MCF 10A (cell line): Measurements from ENCODE around the gene OLA1. TPM values are rescaled to one million over a fixed set of nuclear protein-coding genes. Genes with fewer than 3 reads are reported as not detected.

ENCODE experiments used
- BruUV-seq: library from RNA; stranded (reverse); fragments of 400-500 nt; replicated peaks from 2 replicates; lab custom pipeline; 2021; lab: Mats Ljungman, UMichigan
- CTCF ChIA-PET: fragments of 300-600 bp; sonication (Branson Sonifier 250); formaldehyde crosslinking; extraction: SDS; loops from one replicate; lab custom pipeline; 2021; ENCODE audit warnings: antibody characterized with exemption, inconsistent platforms; lab: Yijun Ruan, JAX
- POLR2A ChIA-PET: fragments of 300-600, 350-650 bp; sonication (Branson Sonifier 250); formaldehyde crosslinking; extraction: SDS; loops from one replicate; lab custom pipeline; 2020; ENCODE audit warnings: antibody characterized with exemption, inconsistent platforms; lab: Yijun Ruan, JAX
- DNase-seq: peaks from one replicate; pipeline ENCODE4 v3.0.0-alpha.2; 2018; ENCODE audit not compliant: unreplicated experiment
- H3K27ac Mint-ChIP-seq: one replicate; pipeline ENCODE4 v1.8.0; 2022; ENCODE audit warnings: mild to moderate bottlenecking, low read depth, mixed read lengths; ENCODE audit not compliant: unreplicated experiment
- H3K27me3 Mint-ChIP-seq: one replicate; pipeline ENCODE4 v1.8.0; 2022; ENCODE audit warnings: mixed read lengths; ENCODE audit not compliant: insufficient read depth, unreplicated experiment
- H3K36me3 Mint-ChIP-seq: one replicate; pipeline ENCODE4 v1.8.0; 2022; ENCODE audit warnings: mild to moderate bottlenecking, moderate library complexity, mixed read lengths; ENCODE audit not compliant: insufficient read depth, unreplicated experiment
- H3K4me1 Mint-ChIP-seq: one replicate; pipeline ENCODE4 v1.8.0; 2022; ENCODE audit warnings: mixed read lengths; ENCODE audit not compliant: insufficient read depth, unreplicated experiment
- H3K4me3 Mint-ChIP-seq: one replicate; pipeline ENCODE4 v1.8.0; 2022; ENCODE audit warnings: mild to moderate bottlenecking, moderate library complexity, mixed read lengths; ENCODE audit not compliant: unreplicated experiment
- H3K9me3 Mint-ChIP-seq: one replicate; pipeline ENCODE4 v1.8.0; 2022; ENCODE audit warnings: mixed read lengths; ENCODE audit not compliant: unreplicated experiment
- intact Hi-C: fragments of 100-400 bp; cut with micrococcal nuclease; formaldehyde crosslinking; loops from 2 replicates; pipeline ENCODE4 v1.14.1; 2022
- total RNA-seq: library from RNA; stranded (reverse); gene quantifications from 2 replicates; pipeline ENCODE4 v1.2.3, GENCODE V29; 2022
- TF ChIP-seq, protein P1 (sequence below): fragments of 200-600 bp; IDR thresholded peaks from one replicate; pipeline ENCODE4 v1.8.0; 2022; ENCODE audit warnings: antibody characterized with exemption, mild to moderate bottlenecking; ENCODE audit not compliant: unreplicated experiment

Gene OLA1
- total RNA-seq, 1 experiment from 2014 or later = 224 TPM

DNA sequence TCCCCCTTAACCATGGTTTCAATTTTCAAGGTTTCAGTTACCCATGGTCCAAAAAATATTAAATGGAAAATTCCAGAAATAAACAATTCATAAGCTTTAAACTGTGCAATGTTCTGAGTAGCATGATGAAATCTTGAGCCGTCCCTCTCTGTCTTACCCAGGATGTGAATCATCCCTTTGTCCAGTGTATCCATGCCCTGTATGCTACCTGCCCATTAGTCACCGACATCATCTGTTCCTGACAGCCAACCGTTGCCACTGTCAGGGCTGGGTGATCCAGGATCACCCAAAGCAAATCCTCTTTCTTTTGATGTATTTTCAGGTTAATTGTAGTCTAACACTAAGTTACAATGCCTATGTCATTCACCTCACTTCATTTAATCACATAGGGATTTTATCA lies 15.7 kb upstream of the OLA1 start:
- intact Hi-C loops = loop anchor here (2.0 kb wide), 1 partner anchor 15 kb away; the partner anchor contains the start of gene OLA1
- CTCF ChIA-PET = interaction anchor here (1.9 kb wide), 1 partner anchor 13 kb away, joined by 5 read pairs; no protein-coding TSS in a partner anchor
- peak overlapping the region; percentile 95 for H3K27ac Mint-ChIP-seq

DNA sequence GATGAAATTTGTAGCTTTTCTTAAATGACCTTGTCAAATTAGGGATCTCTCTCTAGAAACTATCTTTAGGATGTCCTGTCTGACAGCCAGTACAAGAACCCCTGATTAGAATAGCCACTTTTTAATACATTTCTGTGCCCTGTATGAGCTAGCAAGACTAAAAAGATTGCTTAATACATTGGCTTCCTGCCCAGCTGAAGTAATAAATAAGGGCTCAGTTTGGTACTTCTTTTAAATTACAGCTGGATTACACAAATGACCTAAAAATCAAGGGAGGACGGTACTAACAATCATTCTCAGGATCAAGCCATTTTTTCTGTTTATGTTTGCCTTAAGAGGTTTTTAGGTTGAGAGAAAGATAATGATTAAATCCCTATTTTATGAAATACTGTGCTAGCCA lies 11.6 kb upstream of the OLA1 start:
- CTCF ChIA-PET = interaction anchor here (0.6 kb wide), 2 partner anchors 107 to 312 kb away, joined by 3 to 6 read pairs; no protein-coding TSS in a partner anchor

More for the DNA sequence above, 15.7 kb upstream of the OLA1 start:
- Mint-ChIP-seq H3K4me1 (peaks cover 7% of the 10 kb centered on the region), H3K36me3 (no peaks in the 10 kb centered on the region), H3K9me3 (no peaks in the 10 kb centered on the region), H3K27me3 (no peaks in the 10 kb centered on the region), H3K4me3 (peak overlapping the region; percentile 46)
- peak; percentile 96 for DNase-seq
- POLR2A ChIA-PET = interaction anchor here (0.5 to 3.0 kb wide), 9 partner anchors 13 to 889 kb away, joined by 3 to 17 read pairs (median 3); partner anchors contain the start of gene OLA1
- BruUV-seq = no TSS peak
- TF ChIP-seq, protein P1, sequence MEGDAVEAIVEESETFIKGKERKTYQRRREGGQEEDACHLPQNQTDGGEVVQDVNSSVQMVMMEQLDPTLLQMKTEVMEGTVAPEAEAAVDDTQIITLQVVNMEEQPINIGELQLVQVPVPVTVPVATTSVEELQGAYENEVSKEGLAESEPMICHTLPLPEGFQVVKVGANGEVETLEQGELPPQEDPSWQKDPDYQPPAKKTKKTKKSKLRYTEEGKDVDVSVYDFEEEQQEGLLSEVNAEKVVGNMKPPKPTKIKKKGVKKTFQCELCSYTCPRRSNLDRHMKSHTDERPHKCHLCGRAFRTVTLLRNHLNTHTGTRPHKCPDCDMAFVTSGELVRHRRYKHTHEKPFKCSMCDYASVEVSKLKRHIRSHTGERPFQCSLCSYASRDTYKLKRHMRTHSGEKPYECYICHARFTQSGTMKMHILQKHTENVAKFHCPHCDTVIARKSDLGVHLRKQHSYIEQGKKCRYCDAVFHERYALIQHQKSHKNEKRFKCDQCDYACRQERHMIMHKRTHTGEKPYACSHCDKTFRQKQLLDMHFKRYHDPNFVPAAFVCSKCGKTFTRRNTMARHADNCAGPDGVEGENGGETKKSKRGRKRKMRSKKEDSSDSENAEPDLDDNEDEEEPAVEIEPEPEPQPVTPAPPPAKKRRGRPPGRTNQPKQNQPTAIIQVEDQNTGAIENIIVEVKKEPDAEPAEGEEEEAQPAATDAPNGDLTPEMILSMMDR = no peak

DNA sequence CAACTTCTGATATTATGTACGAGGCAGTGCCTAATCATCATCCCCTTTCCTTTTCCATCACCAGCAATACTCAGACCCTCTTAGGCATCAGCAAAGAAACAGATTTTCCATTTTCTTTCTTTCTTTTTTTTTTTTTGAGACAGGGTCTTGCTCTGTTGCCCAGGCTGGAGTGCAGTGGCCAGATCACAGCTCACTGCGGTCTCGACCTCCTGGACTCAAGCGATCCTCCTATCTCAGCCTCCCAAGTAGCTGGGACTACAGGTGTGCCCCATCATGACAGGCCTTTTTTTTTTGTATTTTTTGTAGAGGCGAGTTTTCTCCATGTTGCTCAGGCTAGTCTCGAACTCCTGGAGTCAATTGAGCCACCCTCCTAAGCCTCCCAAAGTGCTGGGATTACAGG lies 5.9 kb upstream of the OLA1 start:
- ChIA-PET CTCF (no interaction called here), POLR2A (no interaction called here)
- DNase-seq = no peak
- no peak overlapping the region for H3K27ac Mint-ChIP-seq
- H3K9me3 Mint-ChIP-seq = no peaks in the 10 kb centered on the region
- H3K4me3 Mint-ChIP-seq = no peak overlapping the region
- BruUV-seq = no TSS peak
- no peaks in the 10 kb centered on the region for H3K36me3 Mint-ChIP-seq
- intact Hi-C loops = no loop called here
- no peaks in the 10 kb centered on the region for H3K27me3 Mint-ChIP-seq
- no peaks in the 10 kb centered on the region for H3K4me1 Mint-ChIP-seq
- TF ChIP-seq, protein P1 = no peak

More for the DNA sequence above, 11.6 kb upstream of the OLA1 start:
- H3K4me3 Mint-ChIP-seq = no peak overlapping the region
- no peak overlapping the region for H3K27ac Mint-ChIP-seq
- TF ChIP-seq, protein P1 = no peak
- H3K4me1 Mint-ChIP-seq = peaks cover 7% of the 10 kb centered on the region
- H3K36me3 Mint-ChIP-seq = no peaks in the 10 kb centered on the region
- BruUV-seq = no TSS peak
- no peaks in the 10 kb centered on the region for H3K27me3 Mint-ChIP-seq
- no peaks in the 10 kb centered on the region for H3K9me3 Mint-ChIP-seq
- intact Hi-C loops = no loop called here
- POLR2A ChIA-PET = interaction anchor here (2.0 kb wide), 1 partner anchor 11 kb away, joined by 25 read pairs; the partner anchor contains the start of gene OLA1
- peak; percentile 90 for DNase-seq

DNA sequence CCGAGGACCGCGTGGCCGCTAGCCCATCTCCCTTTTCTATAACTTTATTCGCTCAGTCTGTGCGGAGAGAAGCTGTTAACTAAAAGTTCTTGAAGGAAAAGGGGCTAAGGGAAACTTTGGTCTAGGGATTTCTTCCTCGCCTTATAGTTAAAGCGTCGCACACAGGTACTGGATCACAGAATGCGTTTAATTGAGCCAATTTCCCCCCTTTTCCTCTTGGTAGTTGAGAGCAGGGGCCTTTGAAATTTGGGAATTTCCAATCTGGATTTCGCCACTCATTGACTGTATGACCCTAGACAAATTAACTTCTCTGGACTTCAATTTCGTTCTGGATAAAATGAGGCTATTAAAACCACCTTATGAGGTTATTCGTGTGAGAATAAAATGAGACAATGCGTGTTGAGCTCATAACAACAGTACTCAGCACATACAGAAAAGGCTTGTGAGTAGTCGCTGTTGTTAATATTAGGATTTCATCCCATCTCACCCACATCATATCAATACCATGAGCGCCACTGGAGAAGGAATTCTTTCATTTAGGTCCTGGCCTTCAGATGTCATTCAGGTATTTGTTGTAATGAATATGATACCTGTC lies 763 bp upstream of the OLA1 start:
- H3K4me3 Mint-ChIP-seq = peak overlapping the region; percentile 94
- H3K27me3 Mint-ChIP-seq = no peaks in the 10 kb centered on the region
- H3K27ac Mint-ChIP-seq = peak overlapping the region; percentile 94
- ChIA-PET POLR2A (interaction anchor here (0.6 to 6.8 kb wide), 41 partner anchors 8 to 1289 kb away, joined by 3 to 65 read pairs (median 4); no protein-coding TSS in a partner anchor), CTCF (interaction anchor here (1.1 to 1.7 kb wide), 2 partner anchors 92 to 264 kb away, joined by 3 to 4 read pairs; no protein-coding TSS in a partner anchor)
- TF ChIP-seq, protein P1 = no peak
- peaks cover 25% of the 10 kb centered on the region for H3K36me3 Mint-ChIP-seq
- intact Hi-C loops = loop anchor here (2.0 to 10.0 kb wide), 4 partner anchors 16 to 284 kb away; partner anchors contain the start of gene SP3
- BruUV-seq = TSS peak; percentile 96
- peaks cover 13% of the 10 kb centered on the region for H3K4me1 Mint-ChIP-seq
- DNase-seq = no peak
- H3K9me3 Mint-ChIP-seq = no peaks in the 10 kb centered on the region
